ENCODE data around the gene PGP.
"Not testable (repeated sequence)": the region's sequence is repeated elsewhere in the genome, so short reads cannot be mapped to it uniquely, and the experiment has no call there.

PGP gene

DNA sequence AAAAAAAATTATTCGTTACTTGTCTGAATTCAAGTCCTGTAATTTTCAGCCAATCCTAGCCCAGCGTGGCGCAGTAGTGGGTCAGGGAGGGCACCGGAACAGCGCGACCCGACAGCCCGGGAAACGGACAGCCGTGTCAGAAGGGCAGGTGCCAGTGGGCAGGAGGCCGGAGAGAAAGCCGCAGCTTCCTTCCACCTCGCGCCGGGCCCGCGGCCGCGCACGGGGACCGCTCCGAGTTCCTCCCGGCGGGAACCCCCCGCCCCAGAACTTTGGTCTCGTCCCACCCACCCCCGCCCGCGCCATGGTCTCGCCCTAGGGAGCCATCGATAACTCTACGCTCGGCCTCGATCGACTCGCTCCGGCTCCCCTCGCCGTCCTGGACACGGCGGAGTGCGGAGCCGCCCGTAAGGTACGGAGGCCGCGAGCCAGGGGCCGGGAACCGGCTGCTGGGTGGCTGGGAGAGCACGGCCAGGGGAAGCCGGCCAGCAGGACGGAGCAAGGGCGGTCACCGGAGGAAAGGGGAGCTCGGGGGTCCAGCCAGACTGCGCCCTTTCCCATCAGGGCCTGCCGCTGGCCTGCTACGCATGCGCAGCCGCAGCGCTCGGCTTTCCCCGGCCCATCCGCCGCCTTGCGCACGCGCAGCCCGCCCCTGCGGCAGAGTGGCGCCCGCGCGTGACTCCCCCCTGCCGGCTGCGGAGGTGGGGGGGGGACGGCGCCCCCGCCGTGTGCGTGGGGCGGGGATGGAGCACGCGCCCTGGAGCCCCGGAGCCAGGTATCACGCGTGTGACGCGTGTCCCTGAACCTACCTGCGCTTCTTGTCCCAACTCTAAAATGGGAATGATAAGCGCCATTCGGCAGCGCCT lies 9.3 kb downstream of the PGP start, which contains the start of gene MLST8:
MLST8 (plus strand) TSS at position 351 of the 863 bp plus-strand sequence. CDS start 632 bp downstream, outside the sequence.
- peak; percentile 82 for FAIRE-seq
- peak; percentile 93 for DNase-seq (ENCODE audit: extremely low spot score, insufficient read length, low read depth)

DNA sequence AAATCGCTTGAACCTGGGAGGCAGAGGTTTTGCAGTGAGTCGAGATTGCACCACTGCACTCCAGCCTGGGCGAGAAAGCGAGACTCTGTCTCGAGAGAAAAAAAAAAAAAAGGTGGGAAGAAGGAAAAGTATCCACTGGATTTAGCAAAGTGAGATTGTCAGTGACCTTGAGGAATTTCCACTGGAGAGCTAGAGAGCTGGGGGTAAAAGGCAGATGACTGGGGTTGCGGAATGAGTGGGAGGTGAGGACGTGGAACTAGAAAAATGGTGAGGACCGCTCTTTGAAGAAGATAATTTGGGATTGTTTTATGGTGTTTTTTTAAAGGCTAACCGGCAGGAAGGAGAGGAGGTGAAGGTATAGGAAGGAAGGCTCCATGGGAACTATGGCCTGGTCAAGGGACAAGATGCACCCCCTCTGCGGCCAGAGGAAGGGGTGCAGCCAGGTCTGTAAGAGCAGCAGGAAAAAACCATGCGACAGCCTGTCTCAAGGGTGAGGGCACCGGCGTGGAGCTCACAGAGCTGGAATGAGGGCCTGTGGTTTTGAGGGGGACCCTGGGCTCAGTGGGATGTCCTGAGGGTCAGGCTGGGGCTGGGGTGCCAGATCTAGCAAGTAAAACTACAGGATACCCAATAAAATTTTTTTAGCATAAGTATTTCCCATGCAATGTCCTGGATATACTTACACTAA lies 10.1 kb downstream of the PGP start:
- no peak for FAIRE-seq
- DNase-seq (ENCODE audit: extremely low spot score, insufficient read length, low read depth): no peak

DNA sequence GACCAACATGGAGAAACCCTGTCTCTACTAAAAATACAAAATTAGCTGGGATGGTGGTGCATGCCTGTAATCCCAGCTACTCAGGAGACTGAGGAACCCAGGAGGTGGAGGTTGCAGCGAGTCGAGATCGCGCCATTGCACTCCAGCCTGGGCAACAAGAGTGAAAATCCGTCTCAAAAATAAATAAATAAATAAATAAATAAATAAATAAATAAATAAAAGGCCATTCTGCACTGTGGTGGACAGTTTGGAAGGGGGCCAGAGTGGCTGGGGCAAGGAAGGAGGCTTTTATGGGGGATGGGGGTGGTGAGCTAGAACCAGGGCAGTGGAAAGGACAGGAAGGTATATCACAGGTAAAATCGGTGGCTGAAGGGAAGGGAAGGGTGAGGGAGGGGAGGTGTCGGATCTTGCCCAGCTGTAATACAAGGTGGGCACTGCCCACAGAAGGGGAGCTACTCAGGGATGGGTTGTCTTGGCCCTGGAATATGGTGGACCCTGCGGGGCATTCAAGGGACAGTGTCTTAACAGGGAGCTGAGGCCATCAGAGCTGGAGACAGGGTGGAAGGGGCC lies 11.4 kb downstream of the PGP start:
- not testable (repeated sequence) for FAIRE-seq; DNase-seq (ENCODE audit: extremely low spot score, insufficient read length, low read depth)

DNA sequence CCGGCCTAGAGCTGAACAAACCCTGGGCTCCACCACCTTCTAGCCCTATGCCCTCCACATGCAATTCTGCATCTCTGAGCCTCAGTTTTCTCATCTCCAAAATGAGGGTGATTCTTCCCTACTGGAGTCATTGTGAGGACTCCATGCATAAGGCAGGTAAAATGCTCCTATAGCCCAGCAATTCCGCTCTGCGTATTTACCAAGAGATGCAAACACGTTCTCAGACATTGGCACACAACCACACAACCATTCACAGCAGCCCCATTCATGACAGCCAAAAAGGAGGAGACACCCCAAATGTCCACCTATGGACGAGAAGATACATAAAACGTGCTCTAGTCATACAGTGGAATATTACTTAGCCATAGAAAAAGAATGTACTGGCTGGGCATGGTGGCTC lies 14.3 kb downstream of the PGP start:
- FAIRE-seq (no peak), DNase-seq (ENCODE audit: extremely low spot score, insufficient read length, low read depth) (no peak)

DNA sequence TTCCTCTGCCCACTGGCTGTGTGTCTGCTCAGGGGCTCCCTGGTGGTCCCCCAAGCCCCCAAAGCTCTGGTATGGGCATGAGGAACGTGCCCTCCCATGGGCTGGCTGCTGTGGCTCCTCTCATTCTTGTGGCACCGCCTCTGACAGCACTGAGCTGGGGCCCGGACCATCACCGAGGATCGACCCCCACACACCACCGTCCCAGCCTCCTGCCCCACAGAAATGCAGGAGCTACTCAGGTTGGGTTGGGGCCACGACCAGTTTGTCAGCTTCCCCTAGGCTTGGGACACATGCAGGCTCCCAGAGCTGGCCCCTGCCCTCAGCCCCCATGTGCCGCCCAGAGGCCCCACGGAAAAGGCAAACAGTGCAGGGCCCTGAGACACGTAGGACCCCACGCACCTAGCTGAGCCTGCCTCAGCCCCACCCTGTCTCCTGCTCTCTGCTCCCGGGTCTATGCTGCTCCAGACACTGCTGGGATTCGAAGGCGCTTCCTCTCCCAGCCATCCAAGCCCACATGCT lies 15.0 kb downstream of the PGP start:
- FAIRE-seq: no peak

DNA sequence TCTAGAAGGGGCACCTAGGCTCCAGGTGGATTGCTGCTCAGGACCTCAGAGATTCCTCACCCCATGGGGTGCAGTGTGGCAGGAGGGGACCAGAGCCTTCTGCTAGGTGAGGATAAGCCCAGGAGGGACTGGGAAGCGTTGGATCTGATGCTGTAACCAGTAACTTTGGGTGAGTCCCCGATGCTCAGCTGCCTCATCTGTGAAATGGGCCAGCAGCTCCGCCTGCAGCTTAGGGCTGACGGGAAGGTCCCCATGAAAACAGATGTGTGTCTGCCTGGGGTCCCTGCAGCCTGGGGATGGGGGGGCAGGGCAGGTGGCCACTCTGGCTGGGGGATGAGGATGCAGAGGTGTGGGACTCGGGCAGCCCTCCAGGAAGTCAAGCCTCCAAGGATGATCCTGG lies 15.5 kb downstream of the PGP start:
- FAIRE-seq (no peak), DNase-seq (ENCODE audit: extremely low spot score, insufficient read length, low read depth) (no peak)

More for the DNA sequence above, 15.0 kb downstream of the PGP start:
- DNase-seq (ENCODE audit: extremely low spot score, insufficient read length, low read depth): no peak

DNA sequence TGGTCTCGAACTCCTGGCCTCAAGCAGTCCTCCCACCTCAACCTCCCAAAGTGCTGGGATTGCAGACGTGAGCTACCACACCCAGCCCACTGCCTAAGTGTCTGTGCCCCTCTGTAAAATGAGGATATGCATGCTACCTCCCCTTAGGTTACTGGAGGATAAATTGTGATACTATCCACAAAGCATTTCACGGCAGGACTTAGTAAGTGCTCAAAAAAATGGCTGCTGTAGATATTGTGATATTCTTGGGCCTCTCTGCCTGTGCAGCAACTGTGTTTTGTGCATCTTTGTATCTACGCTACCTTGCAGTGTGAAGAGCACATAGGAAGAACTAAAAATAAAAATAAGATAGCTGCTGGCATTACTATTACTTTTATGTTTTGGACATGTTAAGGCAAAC lies 16.4 kb downstream of the PGP start:
- DNase-seq (ENCODE audit: extremely low spot score, insufficient read length, low read depth): no peak
- no peak for FAIRE-seq

DNA sequence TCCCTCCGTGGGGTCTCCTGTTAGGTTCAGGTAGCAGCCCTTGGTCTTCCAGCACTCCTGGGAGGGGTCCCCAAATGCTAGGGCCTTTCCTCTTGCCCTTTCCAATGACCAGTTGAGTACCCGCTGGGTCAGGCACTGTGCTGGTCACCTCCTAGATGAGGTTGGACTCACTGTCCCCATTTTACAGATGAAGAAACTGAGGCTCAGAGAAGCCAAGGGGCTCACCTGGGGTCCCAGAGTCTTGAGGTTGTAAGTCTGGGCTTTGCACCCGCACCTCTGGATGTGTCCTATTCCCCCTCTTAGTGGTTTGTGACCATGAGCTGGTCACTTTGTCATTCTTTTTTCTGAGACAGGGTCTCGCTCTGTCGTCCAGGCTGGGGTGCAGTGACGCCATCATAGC lies 16.9 kb downstream of the PGP start:
- DNase-seq (ENCODE audit: extremely low spot score, insufficient read length, low read depth): no peak
- FAIRE-seq: no peak

DNA sequence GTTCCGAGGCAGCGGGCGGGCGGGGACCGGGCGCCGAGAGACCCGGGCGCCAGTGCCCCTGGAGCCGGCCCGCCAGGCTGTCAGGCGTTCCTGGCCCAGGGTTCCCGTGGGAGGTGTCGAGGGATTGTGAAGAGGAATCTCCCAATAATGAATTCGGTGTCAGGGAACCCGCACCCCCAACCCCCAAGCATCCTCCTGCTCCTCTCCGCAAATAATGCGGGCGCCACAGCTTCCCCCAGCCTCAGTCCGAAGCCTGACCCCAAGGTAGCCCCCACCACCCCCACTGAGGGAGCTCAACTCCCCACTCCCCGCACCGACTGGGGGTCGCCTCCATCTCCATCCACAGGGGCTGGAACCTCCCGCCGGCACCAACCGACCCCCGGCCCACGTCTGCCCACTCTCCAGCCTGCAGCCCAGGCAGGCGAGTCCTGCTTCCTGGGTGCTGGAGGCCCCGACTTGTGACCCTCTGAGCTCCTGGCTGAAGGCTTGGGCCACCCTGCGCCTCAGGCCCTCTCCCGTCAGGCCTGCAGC lies 17.6 kb downstream of the PGP start:
- no peak for DNase-seq (ENCODE audit: extremely low spot score, insufficient read length, low read depth)
- no peak for FAIRE-seq

DNA sequence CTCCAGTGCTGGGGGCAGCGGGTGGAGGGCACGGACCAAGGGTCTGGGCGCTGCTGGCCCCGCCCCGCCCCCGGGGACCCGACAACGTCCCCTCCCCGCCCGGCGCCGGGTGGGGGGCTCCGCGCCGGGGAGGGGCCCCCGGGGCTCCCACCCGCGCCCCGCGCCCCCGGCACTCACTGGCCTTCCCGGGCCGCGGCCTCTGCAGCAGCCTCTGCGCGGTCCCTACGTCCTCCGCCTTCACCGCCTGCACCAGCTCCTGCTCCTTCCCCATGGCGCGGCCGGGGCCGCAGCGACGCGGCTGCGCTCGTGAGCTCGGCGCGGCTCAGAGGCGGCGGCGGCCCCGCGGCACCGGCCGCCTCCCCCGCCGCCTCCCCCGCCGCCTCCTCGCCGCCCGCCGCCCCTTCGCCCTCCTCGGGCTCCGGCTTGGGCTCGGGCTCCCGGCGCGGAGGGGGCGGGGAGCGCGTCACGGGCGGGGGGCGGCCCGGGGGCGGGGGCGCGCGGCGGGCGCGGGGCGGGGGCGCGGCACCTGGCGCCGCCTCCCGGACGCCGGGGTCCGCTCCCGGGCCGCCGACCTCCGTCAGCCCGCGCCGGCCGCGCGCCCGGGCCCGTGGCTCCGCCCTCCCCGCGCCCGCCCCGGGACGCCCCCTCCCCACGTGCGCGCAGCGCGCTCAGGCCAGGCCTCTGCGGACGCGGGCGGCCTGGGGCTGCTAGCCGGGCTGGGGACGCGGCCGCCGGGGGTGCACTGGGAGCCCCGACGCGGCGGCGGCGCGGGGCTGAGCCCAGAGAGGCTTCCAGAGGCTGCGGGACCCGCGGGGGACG lies 18.3 kb downstream of the PGP start, which contains the start of gene CASKIN1:
CASKIN1 (minus strand) TSS at position 444 of the 819 bp plus-strand sequence; CDS start at position 271, 173 bp downstream.
- FAIRE-seq (no peak), DNase-seq (ENCODE audit: extremely low spot score, insufficient read length, low read depth) (no peak)

DNA sequence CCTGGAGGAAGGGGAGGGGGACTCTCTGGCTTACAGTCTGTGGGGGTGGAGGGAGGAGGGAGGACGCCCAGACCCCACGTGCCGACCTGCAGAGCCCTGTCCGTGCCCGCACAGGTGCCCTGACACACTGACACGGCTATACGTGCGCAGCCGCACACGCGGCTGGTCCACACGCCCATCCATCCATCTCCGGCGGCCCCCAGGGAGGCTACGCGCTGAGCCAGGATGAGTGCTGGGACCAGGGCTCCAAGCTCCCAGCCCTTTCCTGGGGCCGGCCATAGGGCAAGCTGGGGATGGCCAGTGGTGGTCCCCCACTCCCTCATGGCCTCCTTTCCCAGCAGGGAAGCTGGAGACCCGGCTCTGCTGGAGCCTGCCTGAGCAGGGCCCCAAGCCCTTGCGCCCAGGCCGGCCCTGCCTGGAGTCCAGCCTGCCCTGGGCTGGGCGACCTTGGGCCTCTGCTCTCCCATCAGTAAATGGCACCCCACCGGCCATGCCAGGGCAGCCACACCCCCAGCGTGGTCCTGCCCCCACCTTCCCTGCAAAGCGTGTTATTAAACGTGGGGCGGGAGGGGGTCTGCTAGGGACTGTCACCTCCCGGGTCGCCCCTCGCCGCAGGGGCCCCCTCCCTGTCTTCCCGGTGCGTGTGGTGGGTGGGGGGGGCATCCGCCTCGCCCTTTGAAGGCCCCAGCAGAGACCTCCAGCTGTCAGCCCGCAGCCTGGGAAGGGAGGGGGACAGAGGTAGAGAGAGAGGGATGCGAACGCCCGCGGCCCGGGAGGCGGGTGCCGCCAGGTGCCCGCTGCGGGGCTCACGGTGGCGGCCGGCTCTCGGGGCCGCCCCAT lies 19.1 kb downstream of the PGP start:
- FAIRE-seq (no peak), DNase-seq (ENCODE audit: extremely low spot score, insufficient read length, low read depth) (no peak)

DNA sequence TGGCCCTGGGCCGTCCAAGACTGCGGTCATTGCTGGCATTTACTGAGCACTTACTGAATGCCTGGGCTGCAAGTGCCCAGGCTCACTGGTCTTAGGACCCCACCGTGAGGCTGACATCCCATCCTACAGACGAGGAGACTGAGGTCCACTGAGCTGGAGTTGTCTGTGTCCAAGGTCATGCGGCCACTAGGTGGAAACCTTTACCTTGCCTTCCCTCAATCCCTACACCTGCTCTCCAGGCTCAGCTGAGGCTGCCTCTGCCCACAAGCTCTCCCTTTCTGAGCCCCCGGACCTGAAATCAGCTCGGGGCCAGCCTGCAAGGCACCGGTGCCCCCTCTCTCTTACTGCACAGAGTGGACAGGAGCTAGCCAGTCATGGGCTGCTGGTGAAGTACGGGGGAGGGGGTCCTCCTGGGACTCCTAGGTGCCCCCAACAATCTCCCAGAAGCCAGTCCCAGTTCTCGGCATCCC lies 19.8 kb downstream of the PGP start:
- FAIRE-seq (peak; percentile 77), DNase-seq (ENCODE audit: extremely low spot score, insufficient read length, low read depth) (peak; percentile 39)

DNA sequence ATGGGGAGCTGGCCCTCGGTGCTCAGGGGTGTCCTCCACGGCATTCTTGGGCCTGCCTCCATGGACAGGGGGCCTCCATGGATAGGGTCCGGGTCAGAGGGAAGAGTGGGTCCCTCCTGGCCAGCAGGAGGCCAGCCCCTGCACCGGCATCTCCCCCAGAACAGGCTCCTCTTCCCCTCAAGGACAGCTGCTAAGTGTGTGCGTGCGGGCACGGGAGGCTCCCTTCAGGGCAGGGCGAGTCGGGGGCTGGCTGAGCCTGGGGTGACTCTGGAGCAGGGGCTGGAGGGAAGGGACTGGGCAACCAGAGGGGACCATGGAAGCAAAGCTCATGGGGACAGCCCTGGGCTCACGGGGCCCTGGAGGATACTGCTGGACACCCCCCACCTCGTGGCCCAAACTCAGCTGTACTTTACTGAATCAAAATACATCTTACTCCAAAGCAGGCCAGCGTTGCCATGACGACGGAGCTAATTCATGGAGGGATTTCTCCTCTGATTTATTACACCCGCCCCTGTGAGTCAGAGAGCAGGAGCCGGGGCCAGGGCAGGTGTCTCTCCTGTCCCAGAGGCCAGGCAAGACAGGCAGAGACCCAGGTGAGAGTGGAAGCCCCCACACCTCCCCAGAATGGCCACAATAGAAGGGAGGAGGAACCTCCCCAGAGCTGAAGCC lies 20.3 kb downstream of the PGP start:
- DNase-seq (ENCODE audit: extremely low spot score, insufficient read length, low read depth) (no peak), FAIRE-seq (no peak)

DNA sequence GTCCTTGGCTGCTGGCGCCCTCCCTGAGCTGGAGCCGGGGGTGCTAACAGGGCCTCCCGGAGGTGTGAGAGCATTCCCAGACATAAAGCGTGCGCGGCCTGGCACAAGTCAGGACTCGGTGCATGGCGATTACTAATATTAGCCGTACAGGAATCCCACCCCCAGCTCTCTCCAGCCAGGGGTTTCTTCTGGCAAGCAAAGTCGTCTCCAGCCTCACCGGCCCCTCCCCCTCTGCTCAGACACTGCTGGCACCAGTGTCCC lies 23.3 kb downstream of the PGP start:
- DNase-seq (ENCODE audit: extremely low spot score, insufficient read length, low read depth) (no peak), FAIRE-seq (no peak)

DNA sequence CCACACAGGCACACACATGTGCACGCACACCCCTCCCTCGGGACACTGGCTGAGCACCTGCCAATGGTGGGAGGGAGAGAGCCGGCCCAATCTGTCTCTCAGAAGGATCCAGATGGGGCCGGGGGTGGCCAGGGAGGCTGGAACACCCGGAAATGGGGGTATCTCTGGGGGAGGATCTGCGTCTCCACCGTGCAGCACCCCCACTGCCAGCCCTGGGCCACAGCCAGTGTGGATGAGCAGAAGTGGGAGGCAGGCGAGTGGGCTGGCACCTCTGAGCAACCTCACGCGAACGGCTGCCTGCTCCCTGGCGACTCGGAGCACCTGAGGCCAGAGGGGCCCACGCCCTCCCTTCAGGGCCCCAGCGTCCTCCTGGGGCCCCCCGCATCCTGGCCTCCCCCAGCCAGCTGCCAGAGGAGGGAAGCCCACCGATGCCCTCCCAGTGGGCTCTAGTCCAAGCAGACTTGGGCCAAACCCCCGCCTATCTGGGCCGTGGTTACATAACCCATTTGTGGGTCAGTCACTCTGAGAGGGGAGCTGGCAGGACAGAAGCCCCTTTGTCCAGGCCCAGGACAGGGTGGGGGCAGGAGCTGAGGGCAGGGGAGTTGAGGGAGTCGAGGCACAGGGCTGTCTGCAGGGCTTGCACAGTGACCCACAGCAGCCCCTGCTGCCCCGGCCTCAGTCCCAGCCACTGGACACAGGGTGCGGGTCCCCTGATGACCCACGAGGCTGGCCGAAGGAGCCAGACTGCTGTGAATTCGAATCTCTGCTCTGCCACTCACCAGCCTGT lies 23.8 kb downstream of the PGP start:
- FAIRE-seq (no peak), DNase-seq (ENCODE audit: extremely low spot score, insufficient read length, low read depth) (no peak)

DNA sequence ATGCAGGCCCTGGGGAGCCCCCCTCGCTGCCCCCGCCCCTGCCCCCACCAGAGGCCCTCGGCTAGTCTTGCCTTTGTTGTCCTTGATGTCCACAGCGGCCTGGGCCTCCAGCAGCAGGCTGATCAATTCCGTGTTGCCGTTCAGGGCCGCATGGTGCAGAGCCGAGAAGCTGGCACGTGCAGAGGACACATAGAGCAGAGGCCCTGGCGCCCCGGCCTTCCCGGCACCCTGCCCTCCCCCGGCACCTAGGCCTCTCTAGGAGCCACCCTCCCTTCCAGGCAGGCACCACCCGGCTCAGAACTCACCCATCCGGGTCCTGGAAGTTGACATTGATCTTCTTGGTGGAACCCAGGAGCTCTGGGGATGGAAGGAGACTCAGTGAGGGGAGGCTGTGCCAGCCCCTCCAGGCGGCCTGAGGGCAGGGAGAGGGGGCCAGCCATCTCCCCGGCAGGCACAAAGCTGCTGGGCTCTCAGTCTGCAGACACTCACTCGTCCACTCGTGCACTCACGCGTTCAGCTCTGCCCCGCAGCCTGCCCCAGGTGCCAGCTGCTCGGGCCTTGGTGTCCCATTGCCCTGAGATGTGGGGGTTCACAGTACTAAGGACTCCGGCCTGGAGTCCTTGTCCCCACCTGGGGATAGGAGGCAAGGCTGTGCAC lies 24.5 kb downstream of the PGP start:
- DNase-seq (ENCODE audit: extremely low spot score, insufficient read length, low read depth) (no peak), FAIRE-seq (no peak)

DNA sequence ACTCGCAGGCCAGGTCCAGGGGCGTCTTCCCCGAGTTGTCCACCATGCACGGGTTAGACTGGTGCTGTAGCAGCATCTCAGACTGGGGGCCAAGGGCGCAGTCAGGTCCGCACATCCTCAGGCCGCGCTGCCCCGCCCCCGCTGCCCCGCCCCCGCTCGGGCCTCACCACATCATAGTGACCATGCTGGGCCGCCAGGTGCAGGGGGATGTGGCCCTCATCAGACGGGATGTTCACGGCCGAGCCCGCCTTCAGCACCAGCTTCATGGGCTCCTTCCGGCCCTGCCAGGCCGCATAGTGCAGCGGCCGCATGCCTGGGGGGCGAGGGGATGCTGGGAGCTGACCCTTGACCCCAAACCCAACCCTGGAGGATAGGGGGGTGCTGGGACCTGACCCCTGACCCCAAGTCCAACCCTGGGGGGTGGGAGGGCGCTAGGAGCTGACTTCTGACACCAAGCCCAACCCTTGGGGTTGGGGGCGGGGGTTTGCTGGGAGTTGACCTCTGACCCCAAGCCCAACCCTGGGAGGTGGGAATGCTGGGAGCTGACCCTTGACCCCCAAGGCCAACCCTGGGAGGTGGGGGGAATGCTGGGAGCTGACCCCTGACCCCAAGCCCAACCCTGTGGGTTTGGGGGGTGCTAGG lies 25.3 kb downstream of the PGP start:
- FAIRE-seq (no peak), DNase-seq (ENCODE audit: extremely low spot score, insufficient read length, low read depth) (no peak)

All from GM18507 (cell line).